ENCODE measurements around the gene CDKAL1. TPM values are rescaled to one million over a fixed set of nuclear protein-coding genes. Genes with fewer than 3 reads are reported as not detected.

The CDKAL1 gene
- total and polyA plus RNA-seq, 2 of the 13 experiments (the other 11 are each of a cell fraction or from before 2014, with no cell fraction given) = 9.5 to 27.7 TPM

- TF ChIP-seq, protein P1, sequence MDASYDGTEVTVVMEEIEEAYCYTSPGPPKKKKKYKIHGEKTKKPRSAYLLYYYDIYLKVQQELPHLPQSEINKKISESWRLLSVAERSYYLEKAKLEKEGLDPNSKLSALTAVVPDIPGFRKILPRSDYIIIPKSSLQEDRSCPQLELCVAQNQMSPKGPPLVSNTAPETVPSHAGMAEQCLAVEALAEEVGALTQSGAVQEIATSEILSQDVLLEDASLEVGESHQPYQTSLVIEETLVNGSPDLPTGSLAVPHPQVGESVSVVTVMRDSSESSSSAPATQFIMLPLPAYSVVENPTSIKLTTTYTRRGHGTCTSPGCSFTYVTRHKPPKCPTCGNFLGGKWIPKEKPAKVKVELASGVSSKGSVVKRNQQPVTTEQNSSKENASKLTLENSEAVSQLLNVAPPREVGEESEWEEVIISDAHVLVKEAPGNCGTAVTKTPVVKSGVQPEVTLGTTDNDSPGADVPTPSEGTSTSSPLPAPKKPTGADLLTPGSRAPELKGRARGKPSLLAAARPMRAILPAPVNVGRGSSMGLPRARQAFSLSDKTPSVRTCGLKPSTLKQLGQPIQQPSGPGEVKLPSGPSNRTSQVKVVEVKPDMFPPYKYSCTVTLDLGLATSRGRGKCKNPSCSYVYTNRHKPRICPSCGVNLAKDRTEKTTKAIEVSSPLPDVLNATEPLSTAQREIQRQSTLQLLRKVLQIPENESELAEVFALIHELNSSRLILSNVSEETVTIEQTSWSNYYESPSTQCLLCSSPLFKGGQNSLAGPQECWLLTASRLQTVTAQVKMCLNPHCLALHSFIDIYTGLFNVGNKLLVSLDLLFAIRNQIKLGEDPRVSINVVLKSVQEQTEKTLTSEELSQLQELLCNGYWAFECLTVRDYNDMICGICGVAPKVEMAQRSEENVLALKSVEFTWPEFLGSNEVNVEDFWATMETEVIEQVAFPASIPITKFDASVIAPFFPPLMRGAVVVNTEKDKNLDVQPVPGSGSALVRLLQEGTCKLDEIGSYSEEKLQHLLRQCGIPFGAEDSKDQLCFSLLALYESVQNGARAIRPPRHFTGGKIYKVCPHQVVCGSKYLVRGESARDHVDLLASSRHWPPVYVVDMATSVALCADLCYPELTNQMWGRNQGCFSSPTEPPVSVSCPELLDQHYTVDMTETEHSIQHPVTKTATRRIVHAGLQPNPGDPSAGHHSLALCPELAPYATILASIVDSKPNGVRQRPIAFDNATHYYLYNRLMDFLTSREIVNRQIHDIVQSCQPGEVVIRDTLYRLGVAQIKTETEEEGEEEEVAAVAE (CRISPR knock-in tag; IDR thresholded peaks at IDR 0.05; ENCODE audit: borderline replicate concordance) = 0 out of 2 replicates have a peak, but pooled peaks have one; percentile 18
- TF ChIP-seq SKIL (CRISPR knock-in tag; IDR thresholded peaks at IDR 0.05; ENCODE audit: borderline replicate concordance) (peak; percentile 30; the same call in 1 of the 2 replicates), ZNF775 (CRISPR knock-in tag; IDR thresholded peaks at IDR 0.05; ENCODE audit: borderline replicate concordance) (no peak), TGIF2 (CRISPR knock-in tag; IDR thresholded peaks at IDR 0.05) (0 out of 2 replicates have a peak, but pooled peaks have one; percentile 61), SRY (CRISPR knock-in tag; IDR thresholded peaks at IDR 0.05) (no peak), ZNF572 (CRISPR knock-in tag; IDR thresholded peaks at IDR 0.05) (no peak), ZNF609 (CRISPR knock-in tag; IDR thresholded peaks at IDR 0.05; ENCODE audit: borderline replicate concordance) (peak; percentile 80; the same call in 1 of the 2 replicates), HOXD1 (CRISPR knock-in tag; IDR thresholded peaks at IDR 0.05) (no peak; the same call in 1 of the 2 replicates), ZNF772 (CRISPR knock-in tag; IDR thresholded peaks at IDR 0.05) (peak; percentile 28; the same call in 1 of the 2 replicates), CREB3 (CRISPR knock-in tag; IDR thresholded peaks at IDR 0.05) (0 out of 2 replicates have a peak, but pooled peaks have one; percentile 51), FOXP1 (IDR thresholded peaks at IDR 0.05) (no peak), FOXP1 (CRISPR knock-in tag; IDR thresholded peaks at IDR 0.05) (peak; percentile 71), MAFF (IDR thresholded peaks at IDR 0.05; ENCODE audit: low read depth, low read length) (peak; percentile 60)
- TF ChIP-seq, protein P2, sequence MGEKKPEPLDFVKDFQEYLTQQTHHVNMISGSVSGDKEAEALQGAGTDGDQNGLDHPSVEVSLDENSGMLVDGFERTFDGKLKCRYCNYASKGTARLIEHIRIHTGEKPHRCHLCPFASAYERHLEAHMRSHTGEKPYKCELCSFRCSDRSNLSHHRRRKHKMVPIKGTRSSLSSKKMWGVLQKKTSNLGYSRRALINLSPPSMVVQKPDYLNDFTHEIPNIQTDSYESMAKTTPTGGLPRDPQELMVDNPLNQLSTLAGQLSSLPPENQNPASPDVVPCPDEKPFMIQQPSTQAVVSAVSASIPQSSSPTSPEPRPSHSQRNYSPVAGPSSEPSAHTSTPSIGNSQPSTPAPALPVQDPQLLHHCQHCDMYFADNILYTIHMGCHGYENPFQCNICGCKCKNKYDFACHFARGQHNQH (CRISPR knock-in tag; IDR thresholded peaks at IDR 0.05) = peak; percentile 93
These were observed 343.0 kb downstream of the CDKAL1 start (continued) for GRCh38 chr6:20877008-20877937.
